Endometrium (tissue), 2 donors: ENCODE data around the gene BPTF.
"Not testable (repeated sequence)": the region's sequence is repeated elsewhere in the genome, so short reads cannot be mapped to it uniquely, and the experiment has no call there.

ENCODE experiments used
- FAIRE-seq: peaks from 2 replicates; lab custom pipeline; 2012; peaks lifted over from hg19 to GRCh38; lab: Jason Lieb, UNC
- donor health status: control.
- donor health status: control.

Gene BPTF

GRCh38 chr17:67902511-67903231 lies 77.4 kb downstream of the BPTF start:
- FAIRE-seq, result no peak

GRCh38 chr17:67905298-67905697 lies 80.0 kb downstream of the BPTF start:
- FAIRE-seq, result not testable (repeated sequence)

GRCh38 chr17:67910117-67910803 lies 85.0 kb downstream of the BPTF start:
- not testable (repeated sequence) for FAIRE-seq

GRCh38 chr17:67911059-67911782 lies 85.9 kb downstream of the BPTF start:
- no peak for FAIRE-seq

- FAIRE-seq, result no peak
Measured at GRCh38 chr17:67912088-67912487, 86.8 kb downstream of the BPTF start.

GRCh38 chr17:67912656-67913055 lies 87.4 kb downstream of the BPTF start:
- no peak for FAIRE-seq

GRCh38 chr17:67920212-67920611 lies 94.9 kb downstream of the BPTF start:
- no peak for FAIRE-seq

- FAIRE-seq, result no peak
Measured at GRCh38 chr17:67922503-67922902, 97.2 kb downstream of the BPTF start.

GRCh38 chr17:67928842-67929241 lies 103.5 kb downstream of the BPTF start:
- FAIRE-seq, result not testable (repeated sequence)

GRCh38 chr17:67931227-67931626 lies 105.9 kb downstream of the BPTF start:
- FAIRE-seq, result no peak

- FAIRE-seq, result no peak
Measured at GRCh38 chr17:67942810-67943209, 117.5 kb downstream of the BPTF start.

- FAIRE-seq, result no peak
Measured at GRCh38 chr17:67944035-67944434, 118.7 kb downstream of the BPTF start.

- no peak for FAIRE-seq
Measured at GRCh38 chr17:67946513-67946912, 121.2 kb downstream of the BPTF start.

GRCh38 chr17:67947325-67947813 lies 122.1 kb downstream of the BPTF start:
- FAIRE-seq, result no peak

- FAIRE-seq, result no peak
Measured at GRCh38 chr17:67950945-67951344, 125.6 kb downstream of the BPTF start.

- no peak for FAIRE-seq
Measured at GRCh38 chr17:67959510-67959909, 134.2 kb downstream of the BPTF start.

GRCh38 chr17:67960276-67960675 lies 135.0 kb downstream of the BPTF start:
- FAIRE-seq, result not testable (repeated sequence)

- FAIRE-seq, result not testable (repeated sequence)
Measured at GRCh38 chr17:67962156-67962555, 136.9 kb downstream of the BPTF start.

GRCh38 chr17:67963145-67963572 lies 137.9 kb downstream of the BPTF start:
- FAIRE-seq, result peak; percentile 63

- no peak for FAIRE-seq
Measured at GRCh38 chr17:67970783-67971182, 145.5 kb downstream of the BPTF start.

GRCh38 chr17:67974185-67974584 lies 148.9 kb downstream of the BPTF start:
- no peak for FAIRE-seq

GRCh38 chr17:67974598-67975066 lies 149.3 kb downstream of the BPTF start:
- no peak for FAIRE-seq

GRCh38 chr17:67976306-67976705 lies 151.0 kb downstream of the BPTF start:
- not testable (repeated sequence) for FAIRE-seq
